AG04450 (cell line): ENCODE data around the gene REM2. TPM values are rescaled to one million over a fixed set of nuclear protein-coding genes. Genes with fewer than 3 reads are reported as not detected.

Source experiments
- CTCF ChIA-PET: fragments of 300-600, 350-600 bp; formaldehyde crosslinking; extraction: SDS; loops from one replicate; lab custom pipeline; 2022; ENCODE audit warnings: antibody characterized with exemption, inconsistent platforms; lab: Charles Lee
- POLR2A ChIA-PET: fragments of 350-600 bp; formaldehyde crosslinking; extraction: SDS; loops from one replicate; lab custom pipeline; 2021; ENCODE audit warnings: antibody characterized with exemption, inconsistent platforms; lab: Yijun Ruan, JAX
- DNase-seq: peaks from one replicate; pipeline ENCODE4 v3.0.0-alpha.2; 2011; ENCODE audit warnings: low read depth, low spot score
- H3K27ac ChIP-seq: one replicate; pipeline ENCODE4 v1.5.1; 2012; ENCODE audit warnings: low read depth, low read length, control low read depth
- H3K27me3 ChIP-seq: one replicate; pipeline ENCODE4 v1.6.0; 2012; ENCODE audit warnings: low read length; ENCODE audit not compliant: control insufficient read depth, insufficient read depth
- H3K4me3 ChIP-seq: 2 replicates; pipeline ENCODE4 v1.5.1; 2011; ENCODE audit warnings: mild to moderate bottlenecking, low read depth, low read length, control low read depth
- H3K9me3 ChIP-seq: 2 replicates; pipeline ENCODE4 v1.5.1; 2012; ENCODE audit warnings: low read length; ENCODE audit not compliant: control insufficient read depth, insufficient read depth
- polyA minus RNA-seq: library from RNA; depleted of rRNA, polyadenylated mRNA; stranded (reverse); fragments of >200 nt; gene quantifications from 2 replicates; pipeline ENCODE4 v1.2.3, GENCODE V29; 2011; rRNA and poly(A)+ RNA removed
- polyA plus RNA-seq: library from polyadenylated mRNA; depleted of rRNA; stranded (reverse); fragments of >200 nt; gene quantifications from 2 replicates; pipeline ENCODE4 v1.2.3, GENCODE V29; 2011; rRNA removed
- TF ChIP-seq, protein P1 (sequence below): IDR thresholded peaks from 2 replicates; pipeline ENCODE4 v1.5.1; 2011; ENCODE audit warnings: low read depth, low read length, control low read depth, inconsistent platforms

The REM2 gene, protein sequence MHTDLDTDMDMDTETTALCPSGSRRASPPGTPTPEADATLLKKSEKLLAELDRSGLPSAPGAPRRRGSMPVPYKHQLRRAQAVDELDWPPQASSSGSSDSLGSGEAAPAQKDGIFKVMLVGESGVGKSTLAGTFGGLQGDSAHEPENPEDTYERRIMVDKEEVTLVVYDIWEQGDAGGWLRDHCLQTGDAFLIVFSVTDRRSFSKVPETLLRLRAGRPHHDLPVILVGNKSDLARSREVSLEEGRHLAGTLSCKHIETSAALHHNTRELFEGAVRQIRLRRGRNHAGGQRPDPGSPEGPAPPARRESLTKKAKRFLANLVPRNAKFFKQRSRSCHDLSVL
- 0.06 and 0.19 TPM in 2 replicates for polyA plus RNA-seq
- polyA minus RNA-seq = 0.23 TPM in 1 of 2 replicates, not detected in the other

DNA sequence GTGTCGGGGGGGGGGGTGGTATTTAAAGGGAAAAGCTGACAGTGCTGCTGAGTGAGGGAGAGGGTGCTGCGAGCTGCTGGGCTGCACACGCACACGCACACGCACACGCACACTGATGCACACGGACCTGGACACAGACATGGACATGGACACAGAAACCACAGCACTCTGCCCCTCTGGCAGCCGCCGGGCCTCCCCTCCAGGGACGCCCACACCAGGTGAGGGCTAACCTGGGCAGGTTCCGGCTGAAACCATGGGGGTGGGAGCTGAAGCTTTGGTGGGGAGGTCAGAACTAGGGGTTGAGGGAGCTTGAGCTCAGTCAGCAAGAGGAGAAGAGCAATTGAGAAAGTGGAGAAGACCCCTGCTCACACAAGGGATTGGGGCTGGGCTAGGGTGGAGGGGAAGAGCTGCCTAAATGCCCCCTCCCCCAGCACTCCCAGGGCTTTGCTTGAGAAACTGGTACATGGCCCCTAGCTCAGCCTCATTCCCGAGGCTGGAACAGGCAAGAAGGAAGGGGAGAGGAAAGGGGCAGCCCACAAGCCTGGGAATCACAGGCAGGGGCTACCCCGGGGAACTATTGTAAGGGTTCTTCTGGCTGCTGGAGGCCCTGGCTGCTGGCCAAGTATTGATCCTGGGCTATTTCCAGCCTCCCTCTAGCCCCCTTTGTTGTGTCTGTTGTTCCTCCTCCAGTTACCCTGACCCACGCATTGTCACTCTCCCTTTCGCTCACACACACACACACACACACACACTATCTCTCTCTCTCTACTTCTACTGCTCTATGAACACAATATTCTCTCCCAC is at the start of gene REM2:
REM2 (plus strand) TSS at position 50 of the 804 bp plus-strand sequence; CDS start at position 116, 66 bp downstream.
- ChIA-PET CTCF (interaction anchor here (0.8 to 9.1 kb wide), 7 partner anchors 11 to 327 kb away, joined by 3 to 110 read pairs (median 8); partner anchors contain the start of gene LRP10), POLR2A (interaction anchor here (0.6 to 0.8 kb wide), 3 partner anchors 9 to 293 kb away, joined by 3 to 6 read pairs (median 3); no protein-coding TSS in a partner anchor)
- H3K27ac ChIP-seq = no peak within 1 kb of the TSS
- no peak within 1 kb of the TSS for H3K4me3 ChIP-seq
- H3K27me3 ChIP-seq = no peaks in the 10 kb centered on the region
- TF ChIP-seq, protein P1, sequence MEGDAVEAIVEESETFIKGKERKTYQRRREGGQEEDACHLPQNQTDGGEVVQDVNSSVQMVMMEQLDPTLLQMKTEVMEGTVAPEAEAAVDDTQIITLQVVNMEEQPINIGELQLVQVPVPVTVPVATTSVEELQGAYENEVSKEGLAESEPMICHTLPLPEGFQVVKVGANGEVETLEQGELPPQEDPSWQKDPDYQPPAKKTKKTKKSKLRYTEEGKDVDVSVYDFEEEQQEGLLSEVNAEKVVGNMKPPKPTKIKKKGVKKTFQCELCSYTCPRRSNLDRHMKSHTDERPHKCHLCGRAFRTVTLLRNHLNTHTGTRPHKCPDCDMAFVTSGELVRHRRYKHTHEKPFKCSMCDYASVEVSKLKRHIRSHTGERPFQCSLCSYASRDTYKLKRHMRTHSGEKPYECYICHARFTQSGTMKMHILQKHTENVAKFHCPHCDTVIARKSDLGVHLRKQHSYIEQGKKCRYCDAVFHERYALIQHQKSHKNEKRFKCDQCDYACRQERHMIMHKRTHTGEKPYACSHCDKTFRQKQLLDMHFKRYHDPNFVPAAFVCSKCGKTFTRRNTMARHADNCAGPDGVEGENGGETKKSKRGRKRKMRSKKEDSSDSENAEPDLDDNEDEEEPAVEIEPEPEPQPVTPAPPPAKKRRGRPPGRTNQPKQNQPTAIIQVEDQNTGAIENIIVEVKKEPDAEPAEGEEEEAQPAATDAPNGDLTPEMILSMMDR = no peak
- no peak for DNase-seq
- no peaks in the 10 kb centered on the region for H3K9me3 ChIP-seq

DNA sequence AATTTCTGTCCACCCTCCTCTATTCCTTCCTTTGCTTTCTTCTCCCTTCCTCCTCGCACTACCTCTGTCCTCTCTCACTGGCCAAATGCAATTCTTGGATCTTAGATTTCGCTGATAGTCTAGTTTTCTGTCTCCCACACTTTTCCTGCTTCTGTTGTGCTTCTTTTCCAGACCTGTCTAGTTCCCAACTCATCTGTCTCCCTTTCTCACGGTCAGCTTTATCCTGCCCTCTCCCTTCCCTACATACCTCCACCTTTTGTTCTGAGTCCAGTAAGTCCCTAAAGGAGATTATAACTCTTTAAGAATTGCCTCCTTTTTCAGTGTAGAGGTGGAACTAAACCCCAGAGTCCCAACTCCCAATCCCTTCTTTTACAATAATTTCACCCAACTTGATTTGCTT is 47.5 kb upstream of the REM2 start:
- ChIA-PET CTCF (interaction anchor here (0.8 to 8.7 kb wide), 11 partner anchors 11 to 279 kb away, joined by 3 to 104 read pairs (median 4); partner anchors contain the start of gene LRP10), POLR2A (interaction anchor here (0.6 to 1.4 kb wide), 3 partner anchors 11 to 13 kb away, joined by 3 to 6 read pairs (median 4); no protein-coding TSS in a partner anchor)
- Histone ChIP-seq H3K27me3 (no peaks in the 10 kb centered on the region), H3K9me3 (peaks cover 12% of the 10 kb centered on the region; the same call in 1 of the 2 replicates), H3K4me3 (no peak overlapping the region), H3K27ac (peak overlapping the region; percentile 94)
- TF ChIP-seq, protein P1 = no peak
- no peak for DNase-seq

DNA sequence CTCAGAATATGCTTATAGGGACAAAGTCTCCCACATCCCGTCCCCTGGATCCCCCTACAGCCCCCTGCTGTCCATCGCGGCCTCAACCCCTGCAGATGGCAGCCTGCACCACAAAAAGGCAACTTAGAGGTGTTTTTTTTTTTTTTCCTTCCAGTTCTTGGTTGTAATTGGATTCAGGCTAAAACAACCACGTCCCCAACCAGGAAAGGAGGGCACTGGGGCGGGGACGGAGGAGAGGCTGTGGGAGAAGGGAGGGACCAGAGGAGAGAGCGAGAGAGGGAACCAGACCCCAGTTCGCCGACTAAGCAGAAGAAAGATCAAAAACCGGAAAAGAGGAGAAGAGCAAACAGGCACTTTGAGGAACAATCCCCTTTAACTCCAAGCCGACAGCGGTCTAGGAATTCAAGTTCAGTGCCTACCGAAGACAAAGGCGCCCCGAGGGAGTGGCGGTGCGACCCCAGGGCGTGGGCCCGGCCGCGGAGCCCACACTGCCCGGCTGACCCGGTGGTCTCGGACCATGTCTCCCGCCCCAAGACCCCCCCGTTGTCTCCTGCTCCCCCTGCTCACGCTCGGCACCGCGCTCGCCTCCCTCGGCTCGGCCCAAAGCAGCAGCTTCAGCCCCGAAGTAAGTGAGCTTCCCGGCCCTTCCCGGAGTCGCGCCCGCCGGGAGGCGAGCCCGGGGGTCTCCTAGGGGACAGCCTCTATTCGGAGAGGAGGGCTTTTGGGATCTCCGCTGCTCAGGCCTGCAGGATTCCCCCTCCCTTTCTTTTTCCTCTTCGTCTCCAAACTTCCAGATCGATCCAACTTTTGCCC is 46.5 kb upstream of the REM2 start, which contains the start of gene MMP14:
MMP14 (plus strand) TSS at position 285 of the 813 bp plus-strand sequence; CDS start at position 518, 233 bp downstream.
- peak within 1 kb of the TSS; percentile 94 for H3K27ac ChIP-seq

More for the DNA sequence above, 46.5 kb upstream of the REM2 start, which contains the start of gene MMP14:
- ChIA-PET POLR2A (interaction anchor here (0.6 to 3.9 kb wide), 9 partner anchors 10 to 93 kb away, joined by 3 to 76 read pairs (median 5); partner anchors contain the start of genes OXA1L and PRMT5), CTCF (interaction anchor here (0.7 to 8.7 kb wide), 9 partner anchors 9 to 1277 kb away, joined by 3 to 104 read pairs (median 12); no protein-coding TSS in a partner anchor)
- Histone ChIP-seq H3K27me3 (no peaks in the 10 kb centered on the region), H3K9me3 (peaks cover 12% of the 10 kb centered on the region; the same call in 1 of the 2 replicates), H3K4me3 (peak within 1 kb of the TSS; percentile 89)
- DNase-seq = no peak
- TF ChIP-seq, protein P1 = peak; percentile 65
